Transverse colon (tissue), 4 donors: ENCODE data around the gene SORCS3. TPM values are rescaled to one million over a fixed set of nuclear protein-coding genes. Genes with fewer than 3 reads are reported as not detected.

Experiments
- DNase-seq: peaks from one replicate; pipeline ENCODE4 v3.0.0-alpha.2; 2019
- H3K27ac ChIP-seq, 4 donors: fragments of 200-600 bp; sonication (generic); 2 replicates each; pipeline ENCODE4 v1.5.1; 2016 to 2018; ENCODE audit warnings: inconsistent platforms in 4 of 4
- H3K27me3 ChIP-seq: fragments of 200-600 bp; sonication (generic); 2 replicates; pipeline ENCODE4 v1.5.1; 2017; ENCODE audit warnings: inconsistent platforms
- H3K36me3 ChIP-seq, 4 donors: fragments of 200-600 bp; sonication (generic); 2 replicates each; pipeline ENCODE4 v1.5.1; 2017 to 2019; ENCODE audit warnings: inconsistent platforms in 4 of 4
- H3K4me1 ChIP-seq, 4 donors: fragments of 200-600 bp; sonication (generic); 2 replicates each; pipeline ENCODE4 v1.5.1; 2017 to 2020; ENCODE audit warnings: inconsistent platforms in 4 of 4
- H3K4me3 ChIP-seq, 4 donors: fragments of 200-600 bp; sonication (generic); 1 replicate in 1 of 4; 2 replicates in 3 of 4; pipeline versions ENCODE4 v1.5.1 to v1.6.1; 2017 to 2019; ENCODE audit warnings: inconsistent platforms in 4 of 4
- H3K9me3 ChIP-seq, 2 donors: fragments of 200-600 bp; sonication (generic); 2 replicates each; pipeline ENCODE4 v1.5.1; 2017 to 2019; ENCODE audit warnings: inconsistent platforms in 2 of 2
- CTCF ChIP-seq, 5 experiments: fragments of 200-600 bp in 3 of 5; fragments of 450-650 bp in 2 of 5; sonication (generic) in 3 of 5; IDR thresholded peaks; 1 replicate in 2 of 5; 2 replicates in 3 of 5; pipeline ENCODE4 v1.5.1; 2016 to 2017; ENCODE audit warnings: antibody characterized with exemption in 5 of 5, inconsistent platforms in 3 of 5, mild to moderate bottlenecking in 2 of 5, moderate library complexity in 1 of 5
- EP300 ChIP-seq: sonication (generic); formaldehyde crosslinking; IDR thresholded peaks from one replicate; pipeline ENCODE4 v1.6.1; 2017; ENCODE audit warnings: antibody characterized with exemption, low read depth
- POLR2A ChIP-seq: fragments of 450-650 bp; IDR thresholded peaks from one replicate; pipeline ENCODE4 v1.6.1; 2016; ENCODE audit warnings: antibody characterized with exemption, mild to moderate bottlenecking, moderate library complexity
- POLR2AphosphoS5 ChIP-seq, 3 donors: sonication (generic); formaldehyde crosslinking; IDR thresholded peaks; one replicate each; pipeline ENCODE4 v1.6.1; 2016; ENCODE audit warnings: antibody characterized with exemption in 3 of 3
- WGBS, 2 donors: methylation state at CpG; one replicate each; pipeline ENCODE4 v1.1.5; 2018; ENCODE audit warnings: low coverage in 1 of 2; 5-methylcytosine and 5-hydroxymethylcytosine counted together
- in situ Hi-C, 4 donors: fragments of 200-750 bp; cut with MboI; loops; one replicate each; pipeline versions ENCODE4 v1.15.0 to v1.15.1; 2017; ENCODE audit warnings: low sequenced_read_pairs in 3 of 4, low pct_ligation_motif_present in 1 of 4, low pct_unique_long_range_greater_than_20kb in 1 of 4
- intact Hi-C: fragments of 100-400 bp; cut with DNase I; formaldehyde crosslinking; loops from one replicate; pipeline ENCODE4 v1.15.1; 2023; ENCODE audit warnings: low total_unique reads
- total RNA-seq, 4 donors: library from RNA; depleted of rRNA; stranded (reverse); fragments of >200 nt; gene quantifications; one replicate each; pipeline ENCODE4 v1.1.0, GENCODE V29; 2016

Gene SORCS3
- total RNA-seq, 4 donors from 2014 or later, result 0.14 to 0.32 TPM; not detected in 2

GRCh38 chr10:105146436-105146835 is 505.3 kb downstream of the SORCS3 start:
- H3K27ac ChIP-seq, result no peak overlapping the region
- no peak for DNase-seq
- in situ Hi-C loops, result no loop called here
- intact Hi-C loops, result no loop called here
- 92% methylated on average over 2 of the region's 2 CpGs; no CpG with 5 or more reads in 1 of the 2 donors for WGBS, 2 donors
- no peak overlapping the region for H3K4me3 ChIP-seq
- no peaks in the 10 kb centered on the region for H3K9me3 ChIP-seq
- H3K4me1 ChIP-seq, result no peaks in the 10 kb centered on the region
- H3K36me3 ChIP-seq, result no peaks in the 10 kb centered on the region
- TF ChIP-seq POLR2A (no peak), POLR2AphosphoS5 (IDR thresholded peaks at IDR 0.05) (no peak), CTCF (IDR thresholded peaks at IDR 0.05) (no peak), EP300 (no peak)
- H3K27me3 ChIP-seq, result no peaks in the 10 kb centered on the region

GRCh38 chr10:105148456-105148855 is 507.4 kb downstream of the SORCS3 start:
- Histone ChIP-seq H3K27me3 (no peaks in the 10 kb centered on the region), H3K4me1 (no peaks in the 10 kb centered on the region), H3K9me3 (no peaks in the 10 kb centered on the region), H3K36me3 (no peaks in the 10 kb centered on the region), H3K27ac (no peak overlapping the region), H3K4me3 (no peak overlapping the region)
- no peak for TF ChIP-seq CTCF (IDR thresholded peaks at IDR 0.05)
- no peak for TF ChIP-seq EP300
- TF ChIP-seq POLR2A, result no peak
- in situ Hi-C loops (no loop called here), intact Hi-C loops (no loop called here)
- WGBS, 2 donors, result 13% methylated on average over 1 of the region's 1 CpG; no CpG with 5 or more reads in 1 of the 2 donors
- no peak for DNase-seq

- Histone ChIP-seq H3K27me3 (no peaks in the 10 kb centered on the region), H3K27ac (no peak overlapping the region), H3K9me3 (no peaks in the 10 kb centered on the region), H3K36me3 (no peaks in the 10 kb centered on the region), H3K4me3 (no peak overlapping the region), H3K4me1 (no peaks in the 10 kb centered on the region)
- no peak for DNase-seq
- 73 to 74% methylated on average over 2 of the region's 2 CpGs for WGBS, 2 donors
- TF ChIP-seq POLR2AphosphoS5 (IDR thresholded peaks at IDR 0.05) (no peak), CTCF (IDR thresholded peaks at IDR 0.05) (no peak), EP300 (no peak), POLR2A (no peak)
- in situ Hi-C loops, result no loop called here
- intact Hi-C loops, result no loop called here
Measured at GRCh38 chr10:105148921-105149320, 507.8 kb downstream of the SORCS3 start.

GRCh38 chr10:105149371-105149891 is 508.3 kb downstream of the SORCS3 start:
- Histone ChIP-seq H3K9me3 (no peaks in the 10 kb centered on the region), H3K36me3 (no peaks in the 10 kb centered on the region), H3K27ac (no peak overlapping the region), H3K4me1 (no peaks in the 10 kb centered on the region), H3K27me3 (no peaks in the 10 kb centered on the region), H3K4me3 (no peak overlapping the region)
- intact Hi-C loops, result no loop called here
- in situ Hi-C loops, result no loop called here
- DNase-seq, result no peak
- TF ChIP-seq CTCF (IDR thresholded peaks at IDR 0.05), result no peak
- no peak for TF ChIP-seq EP300
- no peak for TF ChIP-seq POLR2A
- no peak for TF ChIP-seq POLR2AphosphoS5 (IDR thresholded peaks at IDR 0.05)
